Hepatocyte (in vitro differentiated cells): ENCODE results near the gene RAB22A.

Experiments
- CTCF ChIP-seq: fragments of 200-600 bp; sonication (generic); IDR thresholded peaks from 2 replicates; pipeline ENCODE4 v1.5.1; 2016; ENCODE audit warnings: antibody characterized with exemption, mild to moderate bottlenecking; ENCODE audit not compliant: poor library complexity
- EZH2 ChIP-seq: fragments of 200-600 bp; sonication (generic); IDR thresholded peaks from 2 replicates; pipeline ENCODE4 v1.6.1; 2016; ENCODE audit warnings: antibody characterized with exemption, mild to moderate bottlenecking, borderline replicate concordance

- no peak for TF ChIP-seq CTCF
- TF ChIP-seq EZH2 = no peak
Observed at GRCh38 chr20:58274384-58274783, 35.1 kb upstream of the RAB22A start.
